ENCODE data around the gene DIABLO. TPM values are rescaled to one million over a fixed set of nuclear protein-coding genes. Genes with fewer than 3 reads are reported as not detected.

Gene DIABLO
- total RNA-seq, 1 experiment from 2014 or later: 97.6 TPM

- H2AFZ ChIP-seq (ENCODE audit: low read length): no peak overlapping the region
- no peaks in the 10 kb centered on the region for H3K9me3 ChIP-seq (ENCODE audit: low read length)
- intact Hi-C loops (cut with micrococcal nuclease): no loop called here
- POLR2A ChIA-PET (ENCODE audit: unreplicated experiment): no interaction called here
- no peaks in the 10 kb centered on the region for H3K9me2 ChIP-seq (replicated peaks; ENCODE audit: low read length)
- H3K4me3 ChIP-seq (ENCODE audit: low read length): no peak overlapping the region
- no peak for ATAC-seq
- no peak overlapping the region for H3K9ac ChIP-seq (ENCODE audit: low read length)
- no peaks in the 10 kb centered on the region for H3K27me3 ChIP-seq (ENCODE audit: low read length)
- H3K4me2 ChIP-seq (ENCODE audit: low read length): no peak overlapping the region
- no TSS peak for BruUV-seq (replicated peaks)
- H3K79me2 ChIP-seq (ENCODE audit: low read length): no peaks in the 10 kb centered on the region
- H3K4me1 ChIP-seq (ENCODE audit: insufficient read depth, low read length): no peaks in the 10 kb centered on the region
- H3F3A ChIP-seq (ENCODE audit: low read length, unreplicated experiment): no peaks in the 10 kb centered on the region
- no peak for DNase-seq
- peaks cover 14% of the 10 kb centered on the region for H3K36me3 ChIP-seq (ENCODE audit: low read depth, low read length)
- no peak overlapping the region for H3K27ac ChIP-seq (ENCODE audit: low read length)
- CTCF ChIA-PET: no interaction called here
- TF ChIP-seq EZH2 (IDR thresholded peaks at IDR 0.05; ENCODE audit: low read length, unreplicated experiment) (no peak), CTCF (conservative IDR thresholded peaks at IDR 0.05; ENCODE audit: low read depth, low read length) (no peak)
- no peaks in the 10 kb centered on the region for H4K20me1 ChIP-seq (ENCODE audit: low read length)
These were observed 9.9 kb upstream of the DIABLO start for GRCh38 chr12:122235741-122236140.

GRCh38 chr12:122232691-122233090, 6.8 kb upstream of the DIABLO start:
- Histone ChIP-seq H3K4me3 (ENCODE audit: low read length) (no peak overlapping the region), H3K9ac (ENCODE audit: low read length) (no peak overlapping the region), H3K27me3 (ENCODE audit: low read length) (no peaks in the 10 kb centered on the region), H3K9me3 (ENCODE audit: low read length) (no peaks in the 10 kb centered on the region), H4K20me1 (ENCODE audit: low read length) (no peaks in the 10 kb centered on the region), H2AFZ (ENCODE audit: low read length) (no peak overlapping the region), H3K27ac (ENCODE audit: low read length) (no peak overlapping the region), H3K4me1 (ENCODE audit: insufficient read depth, low read length) (no peaks in the 10 kb centered on the region), H3K9me2 (replicated peaks; ENCODE audit: low read length) (no peaks in the 10 kb centered on the region), H3K36me3 (ENCODE audit: low read depth, low read length) (peaks cover 11% of the 10 kb centered on the region), H3K79me2 (ENCODE audit: low read length) (no peaks in the 10 kb centered on the region), H3K4me2 (ENCODE audit: low read length) (no peak overlapping the region), H3F3A (ENCODE audit: low read length, unreplicated experiment) (no peaks in the 10 kb centered on the region)
- ChIA-PET POLR2A (ENCODE audit: unreplicated experiment) (no interaction called here), CTCF (no interaction called here)
- no peak for ATAC-seq
- TF ChIP-seq EZH2 (IDR thresholded peaks at IDR 0.05; ENCODE audit: low read length, unreplicated experiment) (no peak), EZH2phosphoT487 (IDR thresholded peaks at IDR 0.05; ENCODE audit: borderline replicate concordance, low read length) (no peak), CTCF (conservative IDR thresholded peaks at IDR 0.05; ENCODE audit: low read depth, low read length) (no peak)
- BruUV-seq (replicated peaks): no TSS peak
- no peak for DNase-seq
- intact Hi-C loops (cut with micrococcal nuclease): no loop called here

- ATAC-seq: no peak
- peaks cover 5% of the 10 kb centered on the region for H3K4me1 ChIP-seq (ENCODE audit: insufficient read depth, low read length)
- H2AFZ ChIP-seq (ENCODE audit: low read length): no peak overlapping the region
- no peaks in the 10 kb centered on the region for H3K27me3 ChIP-seq (ENCODE audit: low read length)
- intact Hi-C loops (cut with micrococcal nuclease): no loop called here
- H3K4me2 ChIP-seq (ENCODE audit: low read length): no peak overlapping the region
- BruUV-seq (replicated peaks): no TSS peak
- POLR2A ChIA-PET (ENCODE audit: unreplicated experiment): no interaction called here
- DNase-seq: no peak
- peaks cover 11% of the 10 kb centered on the region for H3K36me3 ChIP-seq (ENCODE audit: low read depth, low read length)
- CTCF ChIA-PET: no interaction called here
- TF ChIP-seq EZH2phosphoT487 (IDR thresholded peaks at IDR 0.05; ENCODE audit: borderline replicate concordance, low read length) (no peak), CTCF (conservative IDR thresholded peaks at IDR 0.05; ENCODE audit: low read depth, low read length) (no peak), EZH2 (IDR thresholded peaks at IDR 0.05; ENCODE audit: low read length, unreplicated experiment) (no peak)
- H3K79me2 ChIP-seq (ENCODE audit: low read length): no peaks in the 10 kb centered on the region
- H4K20me1 ChIP-seq (ENCODE audit: low read length): no peaks in the 10 kb centered on the region
- H3K27ac ChIP-seq (ENCODE audit: low read length): no peak overlapping the region
- H3K9me3 ChIP-seq (ENCODE audit: low read length): no peaks in the 10 kb centered on the region
- no peak overlapping the region for H3K4me3 ChIP-seq (ENCODE audit: low read length)
- H3K9me2 ChIP-seq (replicated peaks; ENCODE audit: low read length): no peaks in the 10 kb centered on the region
- H3K9ac ChIP-seq (ENCODE audit: low read length): no peak overlapping the region
- no peaks in the 10 kb centered on the region for H3F3A ChIP-seq (ENCODE audit: low read length, unreplicated experiment)
These were observed 4.9 kb upstream of the DIABLO start for GRCh38 chr12:122230798-122231197.

Measured in PC-3 (cell line).